Activated CD8-positive, alpha-beta memory T cell treated with anti-CD3 and anti-CD28 coated beads for 4 hours (primary cell): ENCODE results near the gene C2orf42.
"Not testable (repeated sequence)": the region's sequence is repeated elsewhere in the genome, so short reads cannot be mapped to it uniquely, and the experiment has no call there.

Source experiments
- DNase-seq, 2 donors: peaks; one replicate each; pipeline ENCODE4 v3.0.0-alpha.2; 2020; ENCODE audit warnings: low read depth in 2 of 2

The C2orf42 gene

GRCh38 chr2:70190418-70191243 lies at the start of gene C2orf42:
TSS of gene C2orf42 (minus strand) at chr2:70191019. CDS start at chr2:70181985, 9,034 bp downstream.
- peak; percentile 92 to 97 for DNase-seq

DNA sequence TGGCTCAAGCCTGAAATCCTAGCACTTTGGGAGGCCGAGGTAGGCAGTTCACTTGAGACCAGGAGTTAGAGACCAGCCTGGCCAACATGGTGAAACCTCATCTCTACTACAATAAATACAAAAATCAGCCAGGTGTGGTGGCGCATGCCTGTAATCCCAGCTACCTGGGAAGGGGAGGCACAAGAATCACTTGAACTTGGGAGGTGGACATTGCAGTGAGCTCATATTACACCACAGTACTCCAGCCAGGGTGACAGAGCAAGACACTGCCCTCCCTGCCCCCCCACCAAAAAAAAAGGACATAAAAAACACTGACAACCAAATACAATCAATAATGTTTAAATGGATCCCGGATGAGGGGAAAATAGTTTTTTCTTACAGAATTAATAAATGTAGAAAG lies 49.8 kb upstream of the C2orf42 start:
- no peak for DNase-seq

- DNase-seq: no peak
Measured at GRCh38 chr2:70233926-70234325, 43.1 kb upstream of the C2orf42 start.

- no peak for DNase-seq
Measured at GRCh38 chr2:70226781-70227180, 36.0 kb upstream of the C2orf42 start.

GRCh38 chr2:70223305-70223704 lies 32.5 kb upstream of the C2orf42 start:
- DNase-seq: not testable (repeated sequence)

DNA sequence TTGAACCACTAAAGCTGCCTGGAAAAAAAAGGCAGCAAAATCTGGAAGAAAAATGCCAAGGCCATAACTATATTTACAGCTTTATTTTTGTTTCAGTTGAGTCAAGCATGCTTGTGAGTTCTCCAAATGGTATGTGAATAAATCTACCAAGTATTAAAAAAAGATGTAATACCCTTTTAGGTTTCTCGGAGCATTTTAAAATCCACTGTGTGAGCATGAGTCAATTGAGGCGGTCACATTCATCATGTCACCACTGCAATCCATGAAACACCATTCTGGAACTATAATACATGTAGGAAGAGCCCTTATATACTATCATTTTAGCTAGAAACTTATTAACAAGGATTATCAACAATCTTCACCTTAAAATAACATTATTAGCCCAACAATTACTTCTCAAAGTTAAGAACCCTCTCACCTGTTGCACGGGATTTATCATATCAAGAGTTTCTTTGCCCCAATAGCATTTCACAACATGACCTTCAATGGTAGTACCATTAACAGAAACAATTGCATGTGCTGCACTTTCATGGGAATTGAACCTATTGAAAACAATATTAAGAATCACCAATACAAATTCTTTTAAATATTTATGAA lies 24.2 kb upstream of the C2orf42 start:
- no peak for DNase-seq

GRCh38 chr2:70214365-70214764 lies 23.5 kb upstream of the C2orf42 start:
- no peak for DNase-seq

GRCh38 chr2:70212298-70212932 lies 21.6 kb upstream of the C2orf42 start:
- DNase-seq: no peak

DNA sequence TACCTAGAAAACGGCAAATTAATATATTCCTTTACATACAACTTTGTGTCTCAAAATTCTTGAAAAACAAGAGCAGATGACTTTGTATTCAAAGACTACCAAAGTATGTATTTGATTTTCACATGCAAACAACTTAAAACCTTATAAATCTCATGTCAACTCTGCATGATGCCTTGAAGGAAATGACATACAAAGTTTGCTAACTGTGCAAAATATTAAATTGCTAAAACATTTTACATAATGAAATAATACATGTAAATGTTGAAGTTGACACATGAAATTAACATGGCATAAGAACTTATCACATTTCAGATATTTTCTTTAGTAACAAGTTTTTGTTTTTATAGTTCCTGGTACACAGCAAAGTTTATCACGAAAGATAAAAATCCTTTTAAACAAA lies 20.8 kb upstream of the C2orf42 start:
- no peak for DNase-seq

DNA sequence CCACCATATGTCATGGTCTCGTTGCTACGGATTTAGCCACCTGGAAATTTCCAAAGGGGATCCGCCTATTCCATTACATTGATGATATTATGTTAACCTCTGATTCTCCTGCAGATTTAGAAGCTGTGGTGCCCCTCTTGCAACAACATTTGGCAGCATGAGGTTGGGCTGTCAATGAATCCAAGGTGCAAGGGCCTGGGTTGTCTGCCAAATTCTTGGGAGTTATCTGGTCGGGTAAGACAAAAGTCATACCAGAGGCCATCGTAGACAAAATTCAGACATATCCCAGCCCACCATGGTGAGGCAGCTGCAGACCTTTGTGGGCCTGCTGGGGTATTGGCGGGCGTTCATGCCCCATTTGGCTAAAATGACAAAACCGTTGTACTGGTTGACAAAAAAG lies 13.6 kb upstream of the C2orf42 start:
- no peak for DNase-seq

DNA sequence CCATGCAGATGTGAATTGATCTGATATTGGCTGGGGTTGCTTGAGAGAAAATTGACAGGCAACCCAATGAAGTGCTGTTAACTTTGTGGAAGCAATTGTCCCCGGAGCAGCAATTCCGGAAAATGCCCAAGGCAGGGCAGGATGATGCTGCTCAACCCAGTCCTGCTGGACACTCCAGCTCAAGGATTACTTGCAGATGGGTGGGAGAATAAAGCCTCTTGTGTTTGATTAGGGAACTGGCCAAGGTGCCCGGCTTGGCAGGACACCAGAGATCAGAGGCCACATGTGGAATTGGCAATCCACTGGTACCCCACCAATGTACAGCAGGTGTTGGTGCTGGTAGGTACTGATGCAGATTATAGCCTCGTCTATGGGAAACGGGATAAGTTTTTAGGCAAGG lies 12.3 kb upstream of the C2orf42 start:
- DNase-seq: no peak

DNA sequence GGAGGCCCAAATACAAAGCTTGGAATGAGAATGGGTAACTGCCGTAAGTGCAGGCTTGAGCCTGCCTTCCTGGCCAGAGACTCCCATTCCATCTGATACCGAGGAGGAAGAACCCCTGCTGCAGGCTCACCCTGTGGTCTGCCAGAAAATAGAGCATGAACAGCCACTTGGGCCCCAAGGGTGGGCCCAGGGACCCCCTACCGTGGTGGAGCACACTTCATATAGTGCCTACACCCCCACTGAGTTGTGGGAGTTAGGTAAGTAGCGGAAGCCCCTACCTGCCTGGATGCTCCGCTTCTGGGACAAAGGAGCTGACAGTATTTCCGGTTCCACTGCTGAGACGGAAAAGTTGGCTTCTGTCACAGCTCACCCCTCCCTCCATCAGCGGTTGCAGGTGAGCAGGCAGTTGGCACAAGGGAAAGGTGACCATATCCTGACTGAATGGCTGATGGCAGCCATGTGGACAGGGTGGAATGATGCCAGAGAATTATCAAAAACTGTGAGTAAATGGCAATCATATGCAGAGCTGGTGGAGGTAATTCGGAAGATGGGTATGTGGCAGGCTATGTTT lies 11.5 kb upstream of the C2orf42 start:
- no peak for DNase-seq

- DNase-seq: no peak
Measured at GRCh38 chr2:70201831-70202230, 11.0 kb upstream of the C2orf42 start.

- DNase-seq: no peak
Measured at GRCh38 chr2:70201225-70201768, 10.5 kb upstream of the C2orf42 start.

- no peak for DNase-seq
Measured at GRCh38 chr2:70199320-70199864, 8.6 kb upstream of the C2orf42 start.

GRCh38 chr2:70192516-70192915 lies 1.7 kb upstream of the C2orf42 start:
- DNase-seq: no peak

GRCh38 chr2:70191244-70191735 lies 471 bp upstream of the C2orf42 start:
- no peak for DNase-seq

DNA sequence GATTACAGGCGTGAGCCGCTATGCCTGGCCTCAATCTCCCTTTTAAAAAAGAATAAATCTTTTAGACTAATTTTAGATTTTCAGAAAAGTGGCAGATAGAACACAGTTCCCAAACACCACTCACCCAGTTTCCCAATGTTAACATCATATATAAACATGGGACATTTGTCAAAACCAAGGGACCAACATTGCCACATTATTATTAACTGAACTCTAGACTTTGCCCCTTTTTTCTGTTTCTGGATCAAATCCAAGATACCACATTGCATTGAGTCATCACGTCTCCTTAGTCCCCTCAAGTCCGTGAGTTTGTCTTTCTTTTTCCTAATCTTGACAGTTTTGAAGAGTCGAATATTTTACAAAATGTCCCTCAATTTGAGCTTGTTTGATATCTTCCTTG lies 2.4 kb downstream of the C2orf42 start:
- DNase-seq: no peak

GRCh38 chr2:70187170-70187569 lies 3.6 kb downstream of the C2orf42 start:
- not testable (repeated sequence) for DNase-seq

DNA sequence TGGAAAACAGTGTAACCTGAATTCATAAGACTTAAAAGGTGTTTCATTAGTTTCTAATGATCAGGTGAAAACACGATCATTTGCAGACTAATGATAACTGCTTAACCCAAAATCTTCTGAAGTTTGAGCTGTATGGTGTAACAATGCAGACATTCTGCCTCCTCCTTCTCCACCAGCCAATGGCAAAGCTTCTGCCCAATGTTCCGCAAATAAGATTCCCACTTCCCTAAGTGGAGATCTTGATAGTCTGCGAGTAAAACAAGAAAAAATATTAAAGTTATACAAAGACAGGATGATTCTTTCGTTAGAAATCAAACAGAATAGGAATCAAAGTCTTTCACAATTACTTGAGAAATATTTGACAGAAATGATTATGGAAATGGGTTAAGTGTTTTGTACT lies 8.1 kb downstream of the C2orf42 start:
- DNase-seq: no peak

DNA sequence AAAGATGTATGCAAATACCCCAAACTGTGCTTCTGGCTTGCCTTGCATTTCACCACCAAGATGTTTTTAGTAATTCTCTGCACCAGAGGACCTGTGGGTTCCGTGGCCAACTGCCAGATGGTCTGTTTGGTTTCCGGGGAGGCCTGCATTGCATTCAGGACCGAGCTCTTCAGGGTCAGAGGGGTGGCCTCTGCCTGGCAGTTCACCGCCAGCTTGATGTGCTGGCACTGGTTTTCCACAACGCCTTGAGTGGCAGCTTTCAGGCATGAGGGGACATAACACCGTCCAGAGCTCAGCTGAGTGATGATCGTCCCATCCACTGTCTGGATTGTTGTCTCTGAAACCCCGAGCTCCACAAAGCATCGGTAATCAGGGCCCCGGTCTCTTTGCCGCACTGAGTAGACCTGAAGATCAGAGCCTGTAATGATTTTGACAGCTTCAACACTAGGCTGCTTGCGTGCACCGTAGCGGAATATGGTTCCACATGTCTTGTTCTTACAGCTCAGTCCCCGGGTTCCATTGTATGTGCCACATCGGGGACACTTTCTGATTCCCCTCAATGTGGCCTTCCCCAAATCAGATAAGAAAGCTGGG lies 9.4 kb downstream of the C2orf42 start:
- DNase-seq: no peak
